HepG2 (cell line): ENCODE results near the gene PPP2R1B. TPM values are rescaled to one million over a fixed set of nuclear protein-coding genes. Genes with fewer than 3 reads are reported as not detected.

Source experiments
- ATAC-seq: fragments of 200-7000 bp; cut with Tn5 transposase; 3 replicates; pipeline ENCODE4 v1.9.1; 2020; ENCODE audit warnings: mild to moderate bottlenecking, moderate library complexity
- BruUV-seq: library from RNA; stranded (reverse); fragments of 400-500 nt; replicated peaks from 2 replicates; lab custom pipeline; 2021; lab: Mats Ljungman, UMichigan
- CTCF ChIA-PET: fragments of 300-600 bp; formaldehyde crosslinking; extraction: SDS; loops from one replicate; lab custom pipeline; 2021; ENCODE audit warnings: low total read pairs, inconsistent platforms, low intra/inter-chr PET ratio; lab: Yijun Ruan, JAX
- POLR2A ChIA-PET: fragments of 350-600 bp; sonication (Branson Sonifier 250); formaldehyde crosslinking; loops from one replicate; lab custom pipeline; 2020; ENCODE audit warnings: antibody characterized with exemption, inconsistent platforms; lab: Yijun Ruan, JAX
- DNase-seq: peaks from one replicate; pipeline ENCODE4 v3.0.0-alpha.2; 2015; ENCODE audit warnings: low spot score
- FAIRE-seq: peaks from 3 replicates; lab custom pipeline; 2011; peaks lifted over from hg19 to GRCh38; lab: Jason Lieb, UNC
- H2AFZ ChIP-seq: one replicate; pipeline ENCODE4 v1.6.1; 2011; ENCODE audit warnings: low read length, inconsistent platforms
- H3K27ac ChIP-seq: fragments of 300-600 bp; 3 replicates; pipeline ENCODE4 v1.8.0; 2011; ENCODE audit warnings: mixed run types, mild to moderate bottlenecking, mixed read lengths, low read length, inconsistent platforms; ENCODE audit not compliant: insufficient read depth; ENCODE audit errors: extremely low read length
- H3K27me3 ChIP-seq, 2 experiments: fragments of 200-600 bp in 1 of 2; 2 replicates in 1 of 2; 3 replicates in 1 of 2; pipeline versions ENCODE4 v1.6.0 to v1.8.0; 2011; ENCODE audit warnings: low read length in 2 of 2, mild to moderate bottlenecking in 2 of 2, moderate library complexity in 2 of 2, inconsistent platforms in 1 of 2; ENCODE audit not compliant: insufficient read depth in 2 of 2, control insufficient read depth in 1 of 2
- H3K36me3 ChIP-seq, 2 experiments: fragments of 200-600 bp in 1 of 2; replicated peaks in 1 of 2; 2 replicates in 1 of 2; 3 replicates in 1 of 2; pipeline versions ENCODE4 v1.5.1 to v1.8.0; 2011; ENCODE audit warnings: low read length in 2 of 2, inconsistent platforms in 1 of 2; ENCODE audit not compliant: insufficient read depth in 2 of 2, control insufficient read depth in 1 of 2
- H3K4me1 ChIP-seq: 2 replicates; pipeline ENCODE4 v1.5.1; 2012; ENCODE audit warnings: low read length, inconsistent platforms; ENCODE audit not compliant: insufficient read depth
- H3K4me2 ChIP-seq: 2 replicates; pipeline ENCODE4 v1.6.0; 2011; ENCODE audit warnings: low read depth, low read length, inconsistent platforms
- H3K4me3 ChIP-seq, 3 experiments: fragments of 200-600 bp in 1 of 3; sonication (generic), shearing (Covaris generic) in 1 of 3; replicated peaks in 1 of 3; 2 replicates each; pipeline ENCODE4 v1.5.1; 2011 to 2016; ENCODE audit warnings: low read length in 3 of 3, inconsistent platforms in 2 of 3, low read depth in 2 of 3, mild to moderate bottlenecking in 2 of 3, control low read depth in 1 of 3, mixed read lengths in 1 of 3; ENCODE audit not compliant: insufficient read depth in 1 of 3
- H3K79me2 ChIP-seq: one replicate; pipeline ENCODE4 v1.6.1; 2011; ENCODE audit warnings: low read length, inconsistent platforms; ENCODE audit not compliant: insufficient read depth
- H3K9ac ChIP-seq: 2 replicates; pipeline ENCODE4 v1.6.0; 2011; ENCODE audit warnings: mild to moderate bottlenecking, low read depth, low read length, inconsistent platforms; ENCODE audit not compliant: insufficient read depth
- H3K9me3 ChIP-seq: 2 replicates; pipeline ENCODE4 v1.5.1; 2012; ENCODE audit warnings: mild to moderate bottlenecking, low read length
- H4K20me1 ChIP-seq: 2 replicates; pipeline ENCODE4 v1.6.0; 2011; ENCODE audit warnings: inconsistent platforms, mild to moderate bottlenecking, low read length, moderate library complexity; ENCODE audit not compliant: insufficient read depth
- ARID3A ChIP-seq: IDR thresholded peaks from 2 replicates; pipeline ENCODE4 v1.6.1; 2012; ENCODE audit warnings: low read depth, low read length, improper control_type of control experiment
- ATF7 ChIP-seq, 2 experiments: fragments of 450-650 bp in 1 of 2; sonication (generic) in 1 of 2; formaldehyde crosslinking in 1 of 2; IDR thresholded peaks; 2 replicates each; pipeline versions ENCODE4 v1.4.0 to v1.6.1; 2016 to 2020; ENCODE audit warnings: antibody characterized with exemption in 1 of 2, mild to moderate bottlenecking in 1 of 2, missing genetic modification reagents in 1 of 2
- RBAK ChIP-seq: sonication (generic); formaldehyde crosslinking; IDR thresholded peaks from 2 replicates; pipeline ENCODE4 v1.5.1; 2020; ENCODE audit warnings: mild to moderate bottlenecking, missing genetic modification reagents
- SETDB1 ChIP-seq: sonication (generic); formaldehyde crosslinking; IDR thresholded peaks from 2 replicates; pipeline ENCODE4 v1.5.1; 2020; ENCODE audit warnings: missing genetic modification reagents, mild to moderate bottlenecking, borderline replicate concordance
- TOE1 ChIP-seq: sonication (generic); formaldehyde crosslinking; IDR thresholded peaks from 2 replicates; pipeline ENCODE4 v1.4.0; 2020; ENCODE audit warnings: mild to moderate bottlenecking, missing genetic modification reagents
- ZNF121 ChIP-seq: sonication (generic); formaldehyde crosslinking; IDR thresholded peaks from 2 replicates; pipeline ENCODE4 v1.5.0; 2020; ENCODE audit warnings: mild to moderate bottlenecking, missing genetic modification reagents
- ZNF350 ChIP-seq: sonication (generic); formaldehyde crosslinking; IDR thresholded peaks from 2 replicates; pipeline ENCODE4 v1.4.0; 2020; ENCODE audit warnings: mild to moderate bottlenecking, low read depth, missing genetic modification reagents, borderline replicate concordance
- ZNF850 ChIP-seq: sonication (generic); formaldehyde crosslinking; conservative IDR thresholded peaks from 2 replicates; pipeline ENCODE4 v1.9.0; 2021; ENCODE audit warnings: mild to moderate bottlenecking, missing genetic modification reagents
- WGBS: methylation state at CpG from one replicate; pipeline ENCODE4 v1.1.6; 2017; ENCODE audit warnings: low lambda C conversion rate; 5-methylcytosine and 5-hydroxymethylcytosine counted together
- in situ Hi-C: cut with HindIII; loops from 2 replicates; pipeline ENCODE4 v1.10.0; 2017; ENCODE audit warnings: low pct_unique_long_range_greater_than_20kb; ENCODE audit not compliant: extremely low pct_ligation_motif_present
- intact Hi-C: fragments of 100-400 bp; cut with micrococcal nuclease; formaldehyde crosslinking; loops from one replicate; pipeline ENCODE4 v1.10.0; 2022; ENCODE audit not compliant: unreplicated experiment
- polyA plus RNA-seq, 8 experiments: library from polyadenylated mRNA; depleted of rRNA in 3 of 8; stranded (reverse) in 7 of 8; unstranded in 1 of 8; fragments of >200 nt; fragmentation: Illumina TruSeq in 4 of 8; extraction: Trizol in 4 of 8; gene quantifications; 2 replicates each; pipeline versions ENCODE4 v1.2.1 to v1.2.3, GENCODE V29; 2011 to 2016; ENCODE audit warnings: low read depth in 4 of 8, missing spikeins in 1 of 8, mixed read lengths in 1 of 8; ENCODE audit not compliant: insufficient read depth in 1 of 8
- total RNA-seq, 5 experiments: library from RNA; depleted of rRNA; stranded (reverse); fragments of >200 nt; fragmentation: Illumina TruSeq; extraction: Trizol; gene quantifications; 2 replicates each; pipeline ENCODE4 v1.2.3, GENCODE V29; 2016; ENCODE audit warnings: low read depth in 1 of 5

Gene PPP2R1B
- total and polyA plus RNA-seq, 2 of the 13 experiments (the other 11 are each of a cell fraction or from before 2014, with no cell fraction given), result 22.1 to 56.8 TPM

GRCh38 chr11:111762526-111762925 is 3.7 kb downstream of the PPP2R1B start:
- Histone ChIP-seq H3K4me2 (no peak overlapping the region), H3K9me3 (no peaks in the 10 kb centered on the region), H3K27me3 (no peaks in the 10 kb centered on the region; a peak in 1 of 5 replicates), H4K20me1 (no peaks in the 10 kb centered on the region), H2AFZ (no peak overlapping the region), H3K4me1 (peaks cover 48% of the 10 kb centered on the region), H3K27ac (no peak overlapping the region), H3K4me3 (no peak overlapping the region), H3K9ac (no peak overlapping the region), H3K79me2 (peaks cover 35% of the 10 kb centered on the region), H3K36me3 (peaks cover 20 to 44% of the 10 kb centered on the region in 2 experiments; a peak in 4 of 5 replicates)
- no peak for ATAC-seq
- TF ChIP-seq ARID3A (no peak), TOE1 (no peak), ZNF121 (CRISPR knock-in tag) (peak; percentile 77), ATF7 (IDR thresholded peaks at IDR 0.05) (0 out of 2 replicates have a peak, but pooled peaks have one; percentile 18), ATF7 (CRISPR knock-in tag; IDR thresholded peaks at IDR 0.05) (no peak), ZNF850 (no peak), RBAK (CRISPR knock-in tag) (no peak), ZNF350 (no peak), SETDB1 (CRISPR knock-in tag) (no peak)
- no peak for FAIRE-seq
- no TSS peak for BruUV-seq
- POLR2A ChIA-PET, result no interaction called here
- over 99% methylated on average over 5 of the region's 5 CpGs for WGBS
- no peak for DNase-seq
- intact Hi-C loops, result no loop called here
- CTCF ChIA-PET, result no interaction called here
- in situ Hi-C loops, result no loop called here
